Measurements from ENCODE around the gene LBH. TPM values are rescaled to one million over a fixed set of nuclear protein-coding genes. Genes with fewer than 3 reads are reported as not detected.

The LBH gene
- total RNA-seq, 1 donor from 2014 or later = 74.7 TPM

- no peaks in the 10 kb centered on the region for H3K36me3 Mint-ChIP-seq (ENCODE audit: unreplicated experiment)
- no peaks in the 10 kb centered on the region for H3K9me3 Mint-ChIP-seq (ENCODE audit: unreplicated experiment)
- DNase-seq (ENCODE audit: extremely low spot score, unreplicated experiment) = no peak
- H3K27me3 Mint-ChIP-seq (ENCODE audit: unreplicated experiment) = no peaks in the 10 kb centered on the region
- no peak overlapping the region for H3K4me3 Mint-ChIP-seq (ENCODE audit: unreplicated experiment)
- TF ChIP-seq CTCF (IDR thresholded peaks at IDR 0.05) = no peak
- no peak overlapping the region for H3K27ac Mint-ChIP-seq (ENCODE audit: unreplicated experiment)
- H3K4me1 Mint-ChIP-seq (ENCODE audit: unreplicated experiment) = peaks cover 18% of the 10 kb centered on the region
Observed at GRCh38 chr2:30302566-30302965, 71.2 kb downstream of the LBH start.

- Mint-ChIP-seq H3K27ac (ENCODE audit: unreplicated experiment) (no peak overlapping the region), H3K9me3 (ENCODE audit: unreplicated experiment) (no peaks in the 10 kb centered on the region), H3K4me1 (ENCODE audit: unreplicated experiment) (peaks cover 18% of the 10 kb centered on the region), H3K36me3 (ENCODE audit: unreplicated experiment) (no peaks in the 10 kb centered on the region), H3K4me3 (ENCODE audit: unreplicated experiment) (no peak overlapping the region), H3K27me3 (ENCODE audit: unreplicated experiment) (no peaks in the 10 kb centered on the region)
- no peak for DNase-seq (ENCODE audit: extremely low spot score, unreplicated experiment)
- no peak for TF ChIP-seq CTCF (IDR thresholded peaks at IDR 0.05)
Observed at GRCh38 chr2:30303095-30303494, 71.8 kb downstream of the LBH start.

- TF ChIP-seq CTCF (IDR thresholded peaks at IDR 0.05) = no peak
- Mint-ChIP-seq H3K27ac (ENCODE audit: unreplicated experiment) (no peak overlapping the region), H3K27me3 (ENCODE audit: unreplicated experiment) (no peaks in the 10 kb centered on the region), H3K4me1 (ENCODE audit: unreplicated experiment) (peaks cover 18% of the 10 kb centered on the region), H3K9me3 (ENCODE audit: unreplicated experiment) (no peaks in the 10 kb centered on the region), H3K4me3 (ENCODE audit: unreplicated experiment) (no peak overlapping the region), H3K36me3 (ENCODE audit: unreplicated experiment) (no peaks in the 10 kb centered on the region)
- DNase-seq (ENCODE audit: extremely low spot score, unreplicated experiment) = no peak
Observed at GRCh38 chr2:30305235-30305634, 73.9 kb downstream of the LBH start.

GRCh38 chr2:30306522-30306921 is 75.2 kb downstream of the LBH start:
- Mint-ChIP-seq H3K36me3 (ENCODE audit: unreplicated experiment) (no peaks in the 10 kb centered on the region), H3K27me3 (ENCODE audit: unreplicated experiment) (no peaks in the 10 kb centered on the region), H3K4me1 (ENCODE audit: unreplicated experiment) (peaks cover 9% of the 10 kb centered on the region), H3K27ac (ENCODE audit: unreplicated experiment) (no peak overlapping the region), H3K4me3 (ENCODE audit: unreplicated experiment) (no peak overlapping the region), H3K9me3 (ENCODE audit: unreplicated experiment) (no peaks in the 10 kb centered on the region)
- DNase-seq (ENCODE audit: extremely low spot score, unreplicated experiment) = no peak
- no peak for TF ChIP-seq CTCF (IDR thresholded peaks at IDR 0.05)

- Mint-ChIP-seq H3K27ac (ENCODE audit: unreplicated experiment) (no peak overlapping the region), H3K4me3 (ENCODE audit: unreplicated experiment) (no peak overlapping the region), H3K27me3 (ENCODE audit: unreplicated experiment) (no peaks in the 10 kb centered on the region), H3K4me1 (ENCODE audit: unreplicated experiment) (peaks cover 5% of the 10 kb centered on the region), H3K36me3 (ENCODE audit: unreplicated experiment) (no peaks in the 10 kb centered on the region), H3K9me3 (ENCODE audit: unreplicated experiment) (no peaks in the 10 kb centered on the region)
- no peak for TF ChIP-seq CTCF (IDR thresholded peaks at IDR 0.05)
- DNase-seq (ENCODE audit: extremely low spot score, unreplicated experiment) = no peak
Observed at GRCh38 chr2:30308280-30308679, 76.9 kb downstream of the LBH start.

Other genes starting within 250 kb of the LBH start
- gene YPEL5, start 84.5 kb upstream of the LBH start, total RNA-seq = 86.0 and 96.1 TPM in 2 replicates
- gene LCLAT1, start 215.7 kb downstream of the LBH start, total RNA-seq = 13.6 and 18.2 TPM in 2 replicates

Data from osteocyte (in vitro differentiated cells).